Measurements from ENCODE around the gene NAALADL2.
A peak's percentile ranks its signal among the peaks of the same experiment; 100 is the strongest.

Gene NAALADL2

DNA sequence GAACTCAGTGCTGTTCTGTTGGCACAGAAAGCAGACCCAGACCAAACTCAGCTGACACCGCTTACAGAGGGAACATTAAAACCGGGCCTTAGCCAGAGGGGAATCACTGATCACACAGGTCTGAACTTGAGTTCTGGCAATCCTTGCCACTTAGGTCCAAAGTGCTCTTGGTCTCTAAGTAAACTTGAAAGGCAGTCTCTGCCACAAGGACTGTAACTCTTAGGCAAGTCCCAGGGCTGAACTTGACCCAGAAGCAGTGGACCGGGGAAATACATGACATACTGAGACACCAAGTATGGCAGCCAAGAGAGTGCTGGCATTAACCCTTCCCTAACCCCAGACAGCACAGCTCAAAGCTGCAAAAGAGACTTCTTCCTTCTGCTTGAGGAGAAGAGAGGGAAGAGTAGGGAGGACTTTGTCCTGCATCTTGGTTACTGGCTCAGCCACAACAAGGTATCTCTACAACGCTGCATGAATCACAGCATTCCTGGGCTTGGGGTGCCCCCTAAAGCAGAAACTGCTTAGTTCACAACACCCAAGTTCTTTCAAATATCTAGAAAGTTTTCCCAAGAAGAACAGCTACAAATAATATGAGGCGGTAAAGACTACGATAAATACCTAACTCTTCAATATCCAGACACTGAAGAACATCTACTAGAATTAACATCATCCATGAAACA is 32.5 kb downstream of the NAALADL2 start:
- no peak for DNase-seq (ENCODE audit: low spot score)

- no peak for DNase-seq (ENCODE audit: low spot score)
Observed at GRCh38 chr3:174907027-174907426, 47.9 kb downstream of the NAALADL2 start.

DNA sequence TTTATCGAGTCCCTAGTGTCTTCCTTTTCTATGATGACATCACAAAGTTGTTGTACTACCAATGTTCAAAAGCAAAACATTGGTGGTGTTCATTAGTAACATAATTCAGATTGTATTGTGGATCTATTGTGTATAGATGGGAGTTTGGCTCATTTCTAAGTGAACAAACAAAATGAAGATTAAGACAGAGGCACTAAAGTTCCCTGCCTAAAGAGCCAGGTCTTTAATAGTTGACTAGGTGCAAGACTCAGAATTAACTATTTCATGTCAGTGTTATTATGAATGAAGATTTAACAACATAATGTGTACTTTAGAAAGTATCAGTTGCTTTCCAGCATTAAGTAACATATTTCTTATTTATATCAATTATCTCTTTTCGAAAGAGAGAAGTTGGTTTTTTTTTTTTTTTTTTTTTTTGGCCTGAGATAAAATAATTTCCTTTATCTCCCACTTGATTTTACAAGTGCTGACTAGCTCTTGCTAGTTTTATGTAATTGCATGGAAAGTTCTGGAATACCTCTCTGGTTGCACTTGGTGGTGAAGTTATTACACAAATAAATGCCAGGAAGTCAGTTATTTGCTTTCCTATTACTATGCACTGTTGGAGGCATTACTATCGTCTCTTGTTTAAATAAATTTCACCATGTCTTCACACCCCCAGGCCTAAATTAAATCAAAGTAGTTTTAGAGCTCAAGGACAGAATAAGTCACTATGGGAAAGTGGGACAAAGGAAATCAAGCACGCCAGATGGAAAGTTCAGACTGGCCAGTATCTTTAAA is 48.7 kb downstream of the NAALADL2 start:
- no peak for DNase-seq (ENCODE audit: low spot score)

GRCh38 chr3:174931473-174932353 is 72.6 kb downstream of the NAALADL2 start:
- DNase-seq (ENCODE audit: low spot score): no peak

DNA sequence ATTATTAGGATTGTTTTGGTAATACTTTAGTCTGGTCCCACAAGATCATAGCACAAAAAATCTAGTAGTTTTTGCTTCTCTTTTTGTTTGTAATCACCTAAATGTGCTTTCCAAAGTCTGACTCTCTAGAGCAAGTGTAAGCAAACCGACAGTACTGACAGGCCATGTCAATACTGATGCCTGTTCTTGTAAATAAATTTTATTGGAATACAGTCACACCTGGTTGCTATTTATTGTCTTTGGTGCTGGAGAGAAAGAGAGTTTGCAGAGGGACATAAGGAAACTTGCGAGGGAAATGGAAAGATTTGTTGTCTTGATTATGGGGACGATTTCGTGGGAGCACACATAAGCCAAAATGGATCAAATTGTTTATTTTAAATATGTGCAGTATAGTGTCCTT is 77.5 kb downstream of the NAALADL2 start:
- no peak for DNase-seq (ENCODE audit: low spot score)

DNA sequence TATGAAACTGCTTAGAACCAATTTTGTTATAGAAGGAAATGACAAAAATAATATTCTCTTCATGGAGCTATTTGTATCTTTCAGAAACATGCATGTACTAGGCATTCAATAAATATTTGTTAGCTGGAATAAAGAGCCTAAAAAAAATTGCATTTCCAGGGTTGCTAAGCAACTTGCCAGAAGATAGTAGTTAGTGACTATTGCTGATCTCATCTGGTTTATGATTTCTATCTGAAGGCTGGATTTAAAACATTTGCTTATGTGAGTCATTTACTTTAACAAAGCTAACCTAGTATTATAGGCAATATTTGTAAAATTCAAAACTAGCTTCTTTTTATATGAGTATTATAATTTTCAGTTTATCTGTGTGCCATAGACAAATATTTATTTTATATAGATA is 78.3 kb downstream of the NAALADL2 start:
- DNase-seq (ENCODE audit: low spot score): no peak

DNA sequence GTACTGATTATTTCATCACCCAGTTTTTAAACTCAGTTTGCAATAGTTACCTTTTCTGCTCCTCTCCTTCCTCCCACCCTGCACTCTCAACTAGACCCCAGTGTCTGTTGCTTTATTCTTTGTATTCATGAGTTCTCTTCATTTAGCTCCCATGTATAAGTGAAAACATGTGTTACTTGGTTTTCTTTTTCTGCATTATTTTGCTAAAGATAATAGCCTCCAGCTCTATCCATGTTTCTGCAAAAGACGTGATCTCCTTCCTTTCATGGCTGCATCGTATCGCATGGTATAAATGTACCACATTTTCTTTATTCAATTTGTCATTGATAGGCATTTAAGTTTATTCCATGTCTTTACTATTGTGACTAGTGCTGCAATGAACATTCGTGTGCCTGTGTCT is 79.0 kb downstream of the NAALADL2 start:
- DNase-seq (ENCODE audit: low spot score): no peak

GRCh38 chr3:174940151-174940550 is 81.0 kb downstream of the NAALADL2 start:
- DNase-seq (ENCODE audit: low spot score): no peak

- no peak for DNase-seq (ENCODE audit: low spot score)
Observed at GRCh38 chr3:174945276-174945675, 86.1 kb downstream of the NAALADL2 start.

DNA sequence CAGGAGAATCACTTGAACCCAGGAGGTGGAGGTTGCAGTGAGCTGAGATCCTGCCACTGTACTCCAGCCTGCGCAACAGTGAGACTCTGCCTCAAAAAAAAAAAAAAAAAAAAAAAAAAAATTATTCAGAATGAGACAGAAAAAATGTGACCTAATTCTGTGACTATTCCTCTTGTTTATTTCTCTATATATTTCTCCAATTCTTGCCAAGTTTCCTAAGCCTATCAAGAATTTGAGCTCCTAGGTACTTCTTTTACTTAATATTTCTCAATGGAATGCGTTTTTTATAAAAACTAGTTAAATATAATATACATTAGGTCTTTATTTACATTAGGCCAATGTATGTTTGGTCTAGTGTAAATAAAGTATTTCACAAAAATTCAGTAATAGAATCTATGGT is 86.8 kb downstream of the NAALADL2 start:
- DNase-seq (ENCODE audit: low spot score): no peak

- DNase-seq (ENCODE audit: low spot score): peak; percentile 29
Observed at GRCh38 chr3:174949523-174949922, 90.4 kb downstream of the NAALADL2 start.

- DNase-seq (ENCODE audit: low spot score): no peak
Observed at GRCh38 chr3:174951034-174951433, 91.9 kb downstream of the NAALADL2 start.

DNA sequence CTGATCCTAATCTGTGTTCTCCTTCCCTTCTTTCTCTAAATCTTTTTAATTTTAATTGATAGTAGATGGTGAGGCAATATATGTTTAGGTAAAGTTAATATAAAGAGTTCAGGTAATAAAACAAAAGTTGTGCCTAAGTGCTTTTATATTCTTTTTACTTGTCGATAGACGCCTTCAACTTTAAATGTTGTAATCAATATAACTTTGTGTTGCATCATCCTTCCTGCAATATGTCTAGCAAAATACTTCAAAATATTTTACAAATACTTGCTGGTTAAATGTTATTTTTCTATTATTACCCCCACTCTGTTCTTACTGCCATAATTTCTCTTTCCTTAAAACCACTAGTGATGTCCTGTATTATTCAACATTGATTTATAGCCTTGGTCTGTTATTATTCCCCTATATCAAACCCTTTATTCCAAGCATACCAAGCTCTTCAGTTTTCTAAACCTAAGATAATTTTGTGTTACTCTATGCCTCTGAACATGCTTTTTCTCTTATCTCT is 92.4 kb downstream of the NAALADL2 start:
- no peak for DNase-seq (ENCODE audit: low spot score)

- no peak for DNase-seq (ENCODE audit: low spot score)
Observed at GRCh38 chr3:174953068-174953467, 93.9 kb downstream of the NAALADL2 start.

DNA sequence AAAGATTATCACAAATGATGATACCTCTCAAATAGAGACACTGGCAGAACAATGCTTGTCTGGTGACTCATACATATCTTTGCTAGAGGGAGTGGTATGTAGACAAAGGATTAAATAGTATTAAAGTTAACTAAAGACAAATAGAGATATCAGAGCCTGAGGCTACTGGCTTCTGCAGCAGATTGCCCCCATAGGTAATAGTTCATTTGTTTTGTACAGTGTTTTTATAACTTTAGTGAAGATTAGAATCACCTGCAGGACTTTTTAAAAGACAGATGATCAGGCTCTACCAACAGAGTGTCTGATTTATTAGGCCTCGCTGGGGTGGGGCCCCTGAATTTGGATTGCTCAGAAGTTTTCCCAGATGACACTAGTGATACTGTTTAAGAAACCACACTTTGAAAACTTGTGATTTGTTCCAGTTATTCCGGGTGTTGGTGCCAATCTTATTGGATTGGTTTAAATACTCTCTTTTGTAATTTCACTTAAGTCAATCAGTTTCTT is 96.4 kb downstream of the NAALADL2 start:
- DNase-seq (ENCODE audit: low spot score): no peak

DNA sequence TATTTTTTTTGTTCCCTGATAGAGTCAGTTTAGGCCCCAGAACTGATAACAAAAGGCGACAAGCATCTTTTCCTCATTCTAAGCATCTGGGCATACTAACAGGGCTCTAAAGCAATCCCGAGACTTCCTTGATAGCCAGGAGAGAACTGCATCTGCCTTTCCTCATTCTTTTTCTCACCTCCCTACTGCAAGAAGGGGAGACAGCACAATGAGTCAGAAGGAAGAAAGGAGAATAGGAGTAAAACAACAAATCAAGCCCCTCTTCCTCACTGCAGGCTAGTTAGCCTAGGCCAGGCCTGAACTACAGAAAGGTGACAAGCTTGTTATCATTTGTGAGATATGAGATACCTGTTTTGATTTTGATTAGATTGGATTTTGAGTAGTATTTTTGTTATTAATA is 97.9 kb downstream of the NAALADL2 start:
- no peak for DNase-seq (ENCODE audit: low spot score)

GRCh38 chr3:174957551-174958001 is 98.4 kb downstream of the NAALADL2 start:
- peak; percentile 2 for DNase-seq (ENCODE audit: low spot score)

DNA sequence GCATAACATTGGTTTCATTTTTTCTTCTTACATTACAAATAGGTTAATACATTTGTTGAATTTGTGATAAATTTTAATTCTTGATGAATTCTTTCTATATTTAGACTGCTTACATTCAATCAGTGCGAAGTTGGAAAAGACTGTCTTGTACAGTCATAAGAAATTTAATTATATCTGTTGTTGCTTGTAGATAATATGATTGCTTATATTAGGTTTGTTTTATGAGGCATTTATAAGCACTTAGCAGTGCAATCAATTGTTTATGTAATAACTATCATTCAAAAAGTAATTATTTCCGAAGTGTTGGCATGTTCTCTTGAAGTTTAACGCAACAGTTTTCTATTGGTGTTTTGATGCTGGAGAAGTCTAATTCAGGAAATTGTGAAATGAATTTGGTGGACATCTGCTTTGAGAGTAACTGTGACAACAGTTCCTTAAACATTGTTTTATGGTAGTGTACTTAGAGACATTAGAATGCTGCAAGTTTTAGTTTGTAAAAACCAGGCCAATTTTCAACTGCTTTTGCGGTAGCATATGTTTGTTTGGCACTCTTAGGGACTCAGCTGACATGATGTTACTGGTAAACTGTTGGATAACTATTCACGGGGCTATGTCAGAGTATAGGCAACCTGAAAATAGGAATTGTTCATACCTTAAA is 99.7 kb downstream of the NAALADL2 start:
- no peak for DNase-seq (ENCODE audit: low spot score)

DNA sequence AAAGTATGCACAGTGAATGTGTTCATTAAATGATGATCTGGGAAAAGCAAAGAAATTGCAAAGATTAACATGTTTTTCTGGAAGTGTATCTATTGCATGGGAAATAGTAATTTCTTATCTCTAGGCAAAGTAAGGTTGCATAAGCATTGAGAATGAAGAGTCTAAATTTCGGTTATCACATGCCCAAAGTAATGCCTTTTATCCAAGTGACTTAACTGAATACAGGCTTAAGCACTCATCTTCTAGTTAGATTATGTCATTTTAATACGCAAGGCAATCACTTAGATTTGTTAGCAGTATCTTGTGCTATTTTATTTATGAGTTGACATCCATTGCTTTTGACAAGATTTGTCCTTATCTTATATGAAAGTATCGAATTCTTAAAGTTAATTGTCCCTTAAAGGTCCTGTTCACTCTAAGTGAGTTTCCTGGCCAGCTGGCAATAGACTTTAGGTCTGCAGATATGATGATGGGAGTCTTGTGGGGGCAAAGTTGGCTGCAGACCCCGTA is 100.5 kb downstream of the NAALADL2 start:
- DNase-seq (ENCODE audit: low spot score): no peak

DNA sequence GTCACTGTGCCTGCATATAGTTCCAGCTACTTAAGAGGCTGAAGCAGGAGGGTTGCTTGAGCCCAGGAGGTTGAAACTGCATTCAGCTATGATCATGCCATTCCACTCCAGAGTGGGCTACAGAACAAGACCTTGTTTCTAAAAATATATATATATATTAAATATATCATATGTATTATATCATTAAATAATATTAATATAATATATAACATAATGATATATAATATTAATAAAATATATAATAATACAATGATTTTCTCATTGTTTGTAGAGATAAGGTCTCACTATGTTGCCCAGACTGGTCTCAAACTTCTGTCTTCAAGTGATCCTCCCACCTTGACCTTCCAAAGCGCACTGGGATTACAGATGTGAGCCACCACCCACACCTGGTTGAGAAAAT is 101.8 kb downstream of the NAALADL2 start:
- no peak for DNase-seq (ENCODE audit: low spot score)

- no peak for DNase-seq (ENCODE audit: low spot score)
Observed at GRCh38 chr3:174973465-174973864, 114.3 kb downstream of the NAALADL2 start.
